Measurements from ENCODE around the gene RABGGTA.

The RABGGTA gene

DNA sequence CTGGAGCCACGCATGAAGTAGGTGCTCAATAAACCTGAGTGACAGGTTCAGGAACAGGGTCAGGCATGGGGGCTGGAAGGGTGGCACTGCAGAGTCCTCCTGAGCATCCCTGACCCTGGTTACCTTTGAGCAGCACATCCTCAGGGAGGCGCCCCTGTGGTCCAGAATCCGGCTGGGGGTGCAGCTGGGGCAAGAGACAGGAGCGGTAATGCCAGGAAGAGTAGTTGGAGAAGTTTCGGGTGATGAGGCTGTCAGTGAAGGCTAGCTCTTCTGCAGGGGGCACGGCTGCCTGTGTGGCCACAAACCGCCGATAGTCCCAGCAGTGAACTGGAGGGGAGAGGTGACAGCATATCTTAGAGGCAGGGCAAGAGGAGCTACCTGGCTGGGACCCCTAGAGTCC lies 2.0 kb downstream of the RABGGTA start:
- H3K9me3 ChIP-seq (ENCODE audit: control insufficient read depth, insufficient read depth, low read length) = no peaks in the 10 kb centered on the region
- no peak overlapping the region for H3K4me3 ChIP-seq (ENCODE audit: low read length)
- H3K79me2 ChIP-seq (ENCODE audit: control insufficient read depth, low read length) = peaks cover 4% of the 10 kb centered on the region
- H3K4me2 ChIP-seq (ENCODE audit: low read length) = no peak overlapping the region
- H3K27ac ChIP-seq (ENCODE audit: low read depth, low read length) = no peak overlapping the region
- H3F3A ChIP-seq (ENCODE audit: control insufficient read depth, insufficient read depth) = peaks cover 2% of the 10 kb centered on the region; the same call in 1 of the 2 replicates
- H3K36me3 ChIP-seq (ENCODE audit: control insufficient read depth, low read length) = no peaks in the 10 kb centered on the region
- H3K9me2 ChIP-seq (replicated peaks; ENCODE audit: control insufficient read depth, low read length) = no peaks in the 10 kb centered on the region
- peaks cover 35% of the 10 kb centered on the region for H3K4me1 ChIP-seq (ENCODE audit: control insufficient read depth, low read length)
- no peaks in the 10 kb centered on the region for H3K27me3 ChIP-seq (ENCODE audit: control insufficient read depth, low read length)
- H4K20me1 ChIP-seq (ENCODE audit: control insufficient read depth, insufficient read depth, low read depth, low read length) = no peaks in the 10 kb centered on the region
- TF ChIP-seq, protein P1, sequence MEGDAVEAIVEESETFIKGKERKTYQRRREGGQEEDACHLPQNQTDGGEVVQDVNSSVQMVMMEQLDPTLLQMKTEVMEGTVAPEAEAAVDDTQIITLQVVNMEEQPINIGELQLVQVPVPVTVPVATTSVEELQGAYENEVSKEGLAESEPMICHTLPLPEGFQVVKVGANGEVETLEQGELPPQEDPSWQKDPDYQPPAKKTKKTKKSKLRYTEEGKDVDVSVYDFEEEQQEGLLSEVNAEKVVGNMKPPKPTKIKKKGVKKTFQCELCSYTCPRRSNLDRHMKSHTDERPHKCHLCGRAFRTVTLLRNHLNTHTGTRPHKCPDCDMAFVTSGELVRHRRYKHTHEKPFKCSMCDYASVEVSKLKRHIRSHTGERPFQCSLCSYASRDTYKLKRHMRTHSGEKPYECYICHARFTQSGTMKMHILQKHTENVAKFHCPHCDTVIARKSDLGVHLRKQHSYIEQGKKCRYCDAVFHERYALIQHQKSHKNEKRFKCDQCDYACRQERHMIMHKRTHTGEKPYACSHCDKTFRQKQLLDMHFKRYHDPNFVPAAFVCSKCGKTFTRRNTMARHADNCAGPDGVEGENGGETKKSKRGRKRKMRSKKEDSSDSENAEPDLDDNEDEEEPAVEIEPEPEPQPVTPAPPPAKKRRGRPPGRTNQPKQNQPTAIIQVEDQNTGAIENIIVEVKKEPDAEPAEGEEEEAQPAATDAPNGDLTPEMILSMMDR (IDR thresholded peaks at IDR 0.05; ENCODE audit: low read depth, low read length, poor library complexity, severe bottlenecking) = no peak

DNA sequence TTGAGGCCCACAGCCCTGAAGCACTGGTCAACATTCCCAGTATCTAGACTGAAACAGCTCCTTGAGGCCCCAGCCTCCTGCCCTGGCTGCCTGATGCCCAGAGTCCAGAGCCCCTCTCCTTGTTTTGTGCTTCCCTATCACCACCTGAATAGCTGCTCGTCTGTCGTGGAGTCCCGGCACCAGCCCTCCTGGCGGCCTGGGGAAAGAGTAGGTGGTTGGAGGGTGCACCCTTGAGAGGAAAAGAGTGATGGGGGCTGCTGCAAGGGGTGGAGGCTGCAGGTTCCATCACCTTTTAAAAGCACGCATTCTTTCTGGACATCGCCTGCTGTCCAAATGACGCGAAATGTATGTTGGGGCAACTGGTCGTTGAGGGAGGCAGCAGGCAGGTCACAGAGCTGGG lies 3.2 kb downstream of the RABGGTA start:
- Histone ChIP-seq H3K36me3 (ENCODE audit: control insufficient read depth, low read length) (no peaks in the 10 kb centered on the region), H3K9me2 (replicated peaks; ENCODE audit: control insufficient read depth, low read length) (no peaks in the 10 kb centered on the region)

DNA sequence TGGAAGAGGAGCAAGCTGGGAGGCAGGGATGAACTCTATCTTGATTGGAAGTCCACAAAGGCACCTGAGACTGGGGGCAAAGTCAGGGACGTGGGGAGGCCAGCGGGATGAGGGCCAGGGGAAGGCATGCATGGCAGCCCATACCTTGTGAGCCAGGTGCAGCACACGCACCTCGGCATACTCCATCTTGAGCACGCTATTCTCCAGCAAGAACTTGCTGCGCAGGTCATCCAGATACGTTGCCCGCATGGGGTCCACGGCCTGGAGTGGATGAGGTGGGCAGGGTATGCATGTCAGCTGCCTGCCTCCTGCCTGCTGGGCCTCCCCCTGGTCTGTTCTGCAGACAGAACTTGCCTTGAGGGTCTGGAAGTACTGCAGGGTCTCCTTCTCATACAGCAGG lies 3.9 kb downstream of the RABGGTA start:
- TF ChIP-seq EZH2phosphoT487 (IDR thresholded peaks at IDR 0.05; ENCODE audit: borderline replicate concordance, low read length) = no peak
- TF ChIP-seq, protein P1 (IDR thresholded peaks at IDR 0.05; ENCODE audit: low read depth, low read length, poor library complexity, severe bottlenecking) = no peak
- H3K36me3 ChIP-seq (ENCODE audit: control insufficient read depth, low read length) = no peaks in the 10 kb centered on the region
- no peaks in the 10 kb centered on the region for H3K9me2 ChIP-seq (replicated peaks; ENCODE audit: control insufficient read depth, low read length)
- H3K4me3 ChIP-seq (ENCODE audit: low read length) = no peak overlapping the region
- no peak overlapping the region for H3K27ac ChIP-seq (ENCODE audit: low read depth, low read length)
- H3K9me3 ChIP-seq (ENCODE audit: control insufficient read depth, insufficient read depth, low read length) = no peaks in the 10 kb centered on the region
- peaks cover 4% of the 10 kb centered on the region for H3K79me2 ChIP-seq (ENCODE audit: control insufficient read depth, low read length)
- peaks cover 17% of the 10 kb centered on the region for H3K4me1 ChIP-seq (ENCODE audit: control insufficient read depth, low read length)
- H3K4me2 ChIP-seq (ENCODE audit: low read length) = no peak overlapping the region
- H4K20me1 ChIP-seq (ENCODE audit: control insufficient read depth, insufficient read depth, low read depth, low read length) = no peaks in the 10 kb centered on the region
- H3K27me3 ChIP-seq (ENCODE audit: control insufficient read depth, low read length) = no peaks in the 10 kb centered on the region
- peaks cover 2% of the 10 kb centered on the region; the same call in 1 of the 2 replicates for H3F3A ChIP-seq (ENCODE audit: control insufficient read depth, insufficient read depth)

More for the DNA sequence above, 3.2 kb downstream of the RABGGTA start:
- Histone ChIP-seq H3K4me1 (ENCODE audit: control insufficient read depth, low read length) (peaks cover 23% of the 10 kb centered on the region), H3K27ac (ENCODE audit: low read depth, low read length) (no peak overlapping the region), H3K4me2 (ENCODE audit: low read length) (no peak overlapping the region), H3K79me2 (ENCODE audit: control insufficient read depth, low read length) (peaks cover 4% of the 10 kb centered on the region), H3K4me3 (ENCODE audit: low read length) (no peak overlapping the region), H3K9me3 (ENCODE audit: control insufficient read depth, insufficient read depth, low read length) (no peaks in the 10 kb centered on the region), H3K27me3 (ENCODE audit: control insufficient read depth, low read length) (no peaks in the 10 kb centered on the region), H3F3A (ENCODE audit: control insufficient read depth, insufficient read depth) (peaks cover 2% of the 10 kb centered on the region; the same call in 1 of the 2 replicates), H4K20me1 (ENCODE audit: control insufficient read depth, insufficient read depth, low read depth, low read length) (no peaks in the 10 kb centered on the region)
- TF ChIP-seq, protein P1 (IDR thresholded peaks at IDR 0.05; ENCODE audit: low read depth, low read length, poor library complexity, severe bottlenecking) = no peak
- no peak for TF ChIP-seq EZH2phosphoT487 (IDR thresholded peaks at IDR 0.05; ENCODE audit: borderline replicate concordance, low read length)
